GM12874 (cell line): ENCODE measurements around the gene SANBR.

Experiments
- CTCF ChIP-seq: IDR thresholded peaks from 2 replicates; pipeline ENCODE4 v1.5.1; 2011; ENCODE audit warnings: low read depth, mild to moderate bottlenecking, control low read depth, low read length, moderate library complexity; ENCODE audit not compliant: insufficient read depth

The SANBR gene

GRCh38 chr2:61065714-61066709, at the start of gene SANBR:
Gene SANBR, plus strand, starts transcription at chr2:61065871. Its CDS starts 4,480 bp downstream, at chr2:61070351.
- TF ChIP-seq CTCF: no peak

GRCh38 chr2:61015976-61016375, 49.7 kb upstream of the SANBR start:
- TF ChIP-seq CTCF: no peak

- TF ChIP-seq CTCF: no peak
Measured at GRCh38 chr2:61016392-61017002, 49.2 kb upstream of the SANBR start.

- TF ChIP-seq CTCF: no peak
Measured at GRCh38 chr2:61017003-61017555, 48.6 kb upstream of the SANBR start.

- TF ChIP-seq CTCF: no peak
Measured at GRCh38 chr2:61017556-61018317, 47.9 kb upstream of the SANBR start, which contains the start of the genes PEX13 and PUS10. Gene PEX13, plus strand, starts transcription at chr2:61017720. Its CDS starts 40 bp downstream, at chr2:61017760. Gene PUS10, minus strand, starts transcription at chr2:61018255. Its CDS starts 6,365 bp downstream, at chr2:61011890.

- TF ChIP-seq CTCF: no peak
Measured at GRCh38 chr2:61018318-61018755, 47.3 kb upstream of the SANBR start.
